ENCODE results near the gene ZNF391.
A peak's percentile ranks its signal among the peaks of the same experiment; 100 is the strongest.

ZNF391 gene

GRCh38 chr6:27452496-27452897, 63.9 kb downstream of the ZNF391 start:
- no peak for TF ChIP-seq CTCF (IDR thresholded peaks at IDR 0.05; ENCODE audit: low read depth, low read length, missing control alignments)
- Histone ChIP-seq H3K27me3 (replicated peaks) (no peaks in the 10 kb centered on the region), H3K27ac (no peak overlapping the region), H3K4me3 (ENCODE audit: low read depth, low read length) (no peak overlapping the region), H3K36me3 (replicated peaks) (peaks cover 58% of the 10 kb centered on the region)
- peak; percentile 8 for DNase-seq
- in situ Hi-C loops (cut with HindIII; ENCODE audit: low pct_ligation_motif_present, low sequenced_read_pairs), result no loop called here
